Calu3 (cell line): ENCODE results near the gene THY1. TPM values are rescaled to one million over a fixed set of nuclear protein-coding genes. Genes with fewer than 3 reads are reported as not detected.
"Not testable (repeated sequence)": the region's sequence is repeated elsewhere in the genome, so short reads cannot be mapped to it uniquely, and the experiment has no call there.

Source experiments
- BruUV-seq: library from RNA; stranded (reverse); fragments of 400-500 nt; replicated peaks from 2 replicates; lab custom pipeline; 2021; lab: Mats Ljungman, UMichigan
- CTCF ChIA-PET: fragments of 300-600 bp; sonication (Branson Sonifier 250); formaldehyde crosslinking; loops from one replicate; lab custom pipeline; 2022; ENCODE audit warnings: antibody characterized with exemption; lab: Charles Lee
- DNase-seq: peaks from one replicate; pipeline ENCODE4 v3.0.0; 2022
- H3K27ac Mint-ChIP-seq: one replicate; pipeline ENCODE4 v1.8.0; 2022; ENCODE audit warnings: mixed read lengths; ENCODE audit not compliant: unreplicated experiment
- H3K27me3 Mint-ChIP-seq: one replicate; pipeline ENCODE4 v1.8.0; 2022; ENCODE audit warnings: mixed read lengths; ENCODE audit not compliant: unreplicated experiment
- H3K36me3 Mint-ChIP-seq: one replicate; pipeline ENCODE4 v1.8.0; 2022; ENCODE audit warnings: mild to moderate bottlenecking, moderate library complexity, mixed read lengths; ENCODE audit not compliant: insufficient read depth, unreplicated experiment
- H3K4me1 Mint-ChIP-seq: one replicate; pipeline ENCODE4 v1.8.0; 2022; ENCODE audit warnings: mild to moderate bottlenecking, low read depth, mixed read lengths; ENCODE audit not compliant: unreplicated experiment
- H3K4me3 Mint-ChIP-seq: one replicate; pipeline ENCODE4 v1.8.0; 2022; ENCODE audit warnings: mild to moderate bottlenecking, low read depth, moderate library complexity, mixed read lengths; ENCODE audit not compliant: unreplicated experiment
- H3K9me3 Mint-ChIP-seq: one replicate; pipeline ENCODE4 v1.8.0; 2022; ENCODE audit warnings: low read depth, mixed read lengths; ENCODE audit not compliant: unreplicated experiment
- CTCF ChIP-seq: fragments of 200-600 bp; IDR thresholded peaks from one replicate; pipeline ENCODE4 v1.8.0; 2022; ENCODE audit warnings: antibody characterized with exemption; ENCODE audit not compliant: unreplicated experiment
- intact Hi-C: fragments of 100-400 bp; cut with micrococcal nuclease; formaldehyde crosslinking; loops from one replicate; pipeline ENCODE4 v1.10.0; 2022; ENCODE audit not compliant: unreplicated experiment
- total RNA-seq: library from RNA; stranded (reverse); gene quantifications from 2 replicates; pipeline ENCODE4 v1.2.3, GENCODE V29; 2022

Gene THY1
- total RNA-seq, 1 experiment from 2014 or later, result not detected

GRCh38 chr11:119389611-119390254 is 33.2 kb downstream of the THY1 start:
- no peak for DNase-seq
- H3K4me3 Mint-ChIP-seq, result no peak overlapping the region
- intact Hi-C loops, result no loop called here
- no TSS peak for BruUV-seq
- no peaks in the 10 kb centered on the region for H3K27me3 Mint-ChIP-seq
- no peaks in the 10 kb centered on the region for H3K36me3 Mint-ChIP-seq
- H3K9me3 Mint-ChIP-seq, result no peaks in the 10 kb centered on the region
- CTCF ChIA-PET, result interaction anchor here (0.7 kb wide), 1 partner anchor 11 kb away, joined by 3 read pairs; no protein-coding TSS in a partner anchor
- TF ChIP-seq CTCF, result peak; percentile 22
- no peak overlapping the region for H3K27ac Mint-ChIP-seq
- H3K4me1 Mint-ChIP-seq, result peaks cover 6% of the 10 kb centered on the region

- TF ChIP-seq CTCF, result no peak
- Mint-ChIP-seq H3K27me3 (no peaks in the 10 kb centered on the region), H3K36me3 (no peaks in the 10 kb centered on the region), H3K4me1 (peaks cover 6% of the 10 kb centered on the region), H3K9me3 (no peaks in the 10 kb centered on the region), H3K4me3 (no peak overlapping the region), H3K27ac (no peak overlapping the region)
- intact Hi-C loops, result no loop called here
- no peak for DNase-seq
- no TSS peak for BruUV-seq
- CTCF ChIA-PET, result no interaction called here
Observed at GRCh38 chr11:119388103-119388502, 34.9 kb downstream of the THY1 start.

- CTCF ChIA-PET, result no interaction called here
- H3K27ac Mint-ChIP-seq, result no peak overlapping the region
- DNase-seq, result no peak
- H3K4me1 Mint-ChIP-seq, result no peaks in the 10 kb centered on the region
- no peak overlapping the region for H3K4me3 Mint-ChIP-seq
- H3K36me3 Mint-ChIP-seq, result no peaks in the 10 kb centered on the region
- no TSS peak for BruUV-seq
- no peak for TF ChIP-seq CTCF
- no peaks in the 10 kb centered on the region for H3K27me3 Mint-ChIP-seq
- H3K9me3 Mint-ChIP-seq, result no peaks in the 10 kb centered on the region
- intact Hi-C loops, result no loop called here
Observed at GRCh38 chr11:119384332-119384731, 38.6 kb downstream of the THY1 start.

GRCh38 chr11:119382513-119382912 is 40.5 kb downstream of the THY1 start:
- CTCF ChIA-PET, result interaction anchor here (1.2 to 2.3 kb wide), 2 partner anchors 34 to 92 kb away, joined by 3 to 6 read pairs; no protein-coding TSS in a partner anchor
- intact Hi-C loops, DNase-seq, H3K27me3 Mint-ChIP-seq, H3K36me3 Mint-ChIP-seq, H3K4me1 Mint-ChIP-seq, H3K9me3 Mint-ChIP-seq, BruUV-seq, H3K27ac Mint-ChIP-seq, H3K4me3 Mint-ChIP-seq: not testable (repeated sequence)

- DNase-seq, result no peak
- CTCF ChIA-PET, result interaction anchor here (1.2 to 2.3 kb wide), 2 partner anchors 34 to 93 kb away, joined by 3 to 6 read pairs; no protein-coding TSS in a partner anchor
- intact Hi-C loops, result no loop called here
- H3K4me1 Mint-ChIP-seq, result no peaks in the 10 kb centered on the region
- TSS peak; percentile 93 for BruUV-seq
- H3K36me3 Mint-ChIP-seq, result no peaks in the 10 kb centered on the region
- no peak for TF ChIP-seq CTCF
- H3K27ac Mint-ChIP-seq, result no peak overlapping the region
- no peaks in the 10 kb centered on the region for H3K27me3 Mint-ChIP-seq
- H3K4me3 Mint-ChIP-seq, result no peak overlapping the region
- H3K9me3 Mint-ChIP-seq, result no peaks in the 10 kb centered on the region
Observed at GRCh38 chr11:119382101-119382500, 40.9 kb downstream of the THY1 start.
